NCI-H446 (cell line): ENCODE measurements around the gene ASB18.
"Not testable (repeated sequence)": the region's sequence is repeated elsewhere in the genome, so short reads cannot be mapped to it uniquely, and the experiment has no call there.

Experiments used
- DNase-seq, 2 experiments: peaks; one replicate each; lab custom pipeline; 2025; lab: John Stamatoyannopoulos, UW

ASB18 gene

DNA sequence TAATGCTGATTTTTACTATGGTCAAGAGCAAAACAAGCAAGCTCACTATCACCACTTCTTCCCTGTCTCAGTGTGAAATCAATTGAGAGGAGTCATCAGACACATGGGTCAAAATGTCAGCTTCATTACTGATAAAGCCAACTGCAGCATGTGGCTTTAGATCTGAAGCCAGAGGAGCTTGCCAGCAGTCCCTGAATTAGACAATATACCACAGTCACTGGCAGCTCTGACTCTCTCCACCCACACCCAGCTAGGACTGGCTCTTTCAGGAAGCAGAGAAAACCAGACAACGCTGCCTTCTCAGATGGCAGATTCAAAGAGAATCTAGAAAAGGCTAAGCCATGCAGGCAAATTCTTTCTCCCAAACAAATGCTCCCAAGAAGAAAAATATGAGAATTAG lies 20.0 kb upstream of the ASB18 start:
- no peak for DNase-seq

DNA sequence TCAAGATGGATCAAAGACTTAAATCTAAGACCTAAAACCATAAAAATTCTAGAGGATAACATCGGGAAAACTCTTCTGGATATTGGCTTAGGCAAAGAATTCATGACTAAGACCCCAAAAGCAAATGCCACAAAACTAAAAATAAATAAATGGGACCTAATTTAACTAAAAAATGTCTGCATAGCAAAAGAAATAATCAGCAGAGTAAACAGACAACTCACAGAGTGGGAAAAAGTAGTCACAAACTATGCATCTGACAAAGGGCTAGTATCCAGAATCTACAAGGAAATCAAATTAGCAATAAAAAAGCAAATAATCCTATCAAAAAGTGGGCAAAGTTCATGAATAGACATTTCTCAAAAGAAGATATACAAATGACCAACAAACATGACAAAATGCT lies 18.2 kb upstream of the ASB18 start:
- DNase-seq: no peak

DNA sequence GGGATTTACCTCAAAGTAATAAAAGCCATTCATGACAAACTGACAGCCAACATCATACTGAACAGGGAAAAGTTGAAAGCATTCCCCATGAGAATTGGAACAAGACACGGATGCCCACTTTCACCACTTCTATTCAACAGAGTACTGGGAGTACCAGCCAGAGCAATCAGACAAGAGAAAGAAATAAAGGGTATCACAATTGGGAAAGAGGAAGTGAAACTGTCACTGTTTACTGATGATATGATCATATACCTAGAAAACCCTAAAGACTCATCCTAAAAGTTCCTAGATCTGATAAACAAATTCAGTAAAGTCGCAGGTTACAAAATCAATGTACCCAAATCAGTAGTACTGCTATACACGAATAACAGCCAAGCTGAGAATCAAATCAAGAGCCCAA lies 17.2 kb upstream of the ASB18 start:
- no peak for DNase-seq

DNA sequence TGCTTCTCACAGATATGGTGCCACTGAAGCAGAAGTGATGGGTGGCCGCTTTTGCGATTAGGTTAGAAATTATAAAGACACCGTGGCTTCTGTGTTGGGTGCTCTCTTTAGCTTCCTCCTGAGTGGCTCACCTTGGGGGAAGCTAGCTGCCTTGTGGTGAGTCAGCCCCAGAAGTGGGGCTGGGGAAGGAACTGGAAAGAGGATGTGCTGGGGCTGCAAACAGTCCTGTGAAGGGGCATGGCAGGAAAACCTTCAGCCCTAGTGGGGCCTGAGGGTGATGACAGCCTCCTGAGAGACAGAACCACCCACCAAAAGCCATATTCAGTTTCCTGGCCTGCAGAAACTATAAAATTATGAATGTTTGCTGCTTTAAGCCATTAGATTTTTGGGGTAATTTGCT lies 8.9 kb upstream of the ASB18 start:
- no peak for DNase-seq

DNA sequence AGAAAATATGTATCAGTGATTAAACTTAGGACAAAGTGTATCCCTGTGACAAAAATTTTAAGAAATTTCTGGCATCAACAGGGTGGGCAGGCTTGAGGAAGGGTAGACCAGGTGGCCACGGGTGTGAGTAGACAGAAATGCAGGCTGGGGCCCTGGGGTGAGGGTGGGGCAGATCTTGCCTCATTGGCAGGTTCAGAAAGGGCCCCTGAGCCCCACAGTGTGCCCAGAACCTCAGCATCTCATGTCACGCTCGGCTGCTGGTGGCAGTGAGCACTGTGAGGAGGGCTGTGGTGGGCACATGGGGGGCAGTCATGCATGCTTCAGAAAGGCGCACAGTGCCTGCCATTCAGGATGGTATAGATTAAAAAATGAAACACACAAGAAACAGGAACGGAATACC lies 7.6 kb upstream of the ASB18 start:
- DNase-seq: no peak

DNA sequence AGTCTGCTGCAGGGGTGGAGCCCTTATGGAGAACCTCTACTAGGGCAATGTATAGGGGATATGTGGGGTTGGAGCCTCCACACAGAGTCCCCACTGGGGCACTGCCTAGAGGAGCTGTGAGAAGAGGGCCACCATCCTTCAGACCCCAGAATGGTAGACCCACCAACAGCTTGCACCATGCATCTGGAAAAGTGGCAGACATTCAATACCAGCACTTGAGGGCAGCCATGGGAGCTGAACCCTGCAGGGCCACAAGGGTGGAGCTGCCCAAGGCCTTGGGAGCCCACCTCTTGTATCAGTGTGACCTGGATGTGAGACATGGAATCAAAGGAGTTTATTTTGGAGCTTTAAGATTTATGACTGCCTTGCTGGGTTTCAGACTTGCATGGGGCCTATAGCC lies 5.7 kb upstream of the ASB18 start:
- DNase-seq: not testable (repeated sequence)

DNA sequence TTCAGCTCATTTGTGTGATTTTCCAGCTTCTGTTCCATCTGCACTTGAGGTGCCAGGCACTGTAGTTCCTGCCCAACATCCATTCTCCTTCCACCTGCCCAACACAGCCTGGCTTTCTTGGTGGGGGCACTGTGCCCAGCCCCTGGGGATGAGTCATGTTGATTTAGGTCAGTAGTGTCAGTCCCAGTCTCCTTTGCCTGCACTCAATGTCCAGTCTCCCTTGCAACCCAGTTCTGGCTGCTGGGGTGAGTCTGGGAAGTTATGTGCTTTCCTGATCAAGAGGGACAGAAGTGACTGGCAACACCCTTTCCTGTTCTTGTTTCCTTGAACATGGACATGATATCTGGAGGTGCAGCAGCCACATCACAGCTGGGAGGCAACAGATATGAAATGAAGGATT lies 1.5 kb upstream of the ASB18 start:
- DNase-seq: no peak

DNA sequence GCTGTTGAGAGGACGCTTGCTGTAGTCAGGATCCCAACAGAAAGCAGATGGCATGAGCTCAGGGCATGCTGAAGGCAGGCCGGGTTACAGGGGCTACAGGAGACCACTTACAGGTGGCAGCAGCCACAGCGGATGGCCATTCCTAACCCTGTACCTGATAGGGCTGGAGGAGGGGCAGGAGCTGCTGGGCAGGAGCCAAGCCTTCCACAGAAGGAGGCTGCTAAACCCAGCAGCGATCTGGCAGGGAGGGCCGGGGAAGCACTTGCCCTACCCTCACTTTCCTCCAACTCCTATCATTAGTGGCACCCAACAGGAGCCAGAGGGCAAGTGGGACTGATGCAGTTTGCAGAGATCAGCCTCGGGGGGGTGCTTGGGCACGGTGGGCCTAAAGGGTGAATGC lies 2.0 kb downstream of the ASB18 start:
- DNase-seq: no peak

DNA sequence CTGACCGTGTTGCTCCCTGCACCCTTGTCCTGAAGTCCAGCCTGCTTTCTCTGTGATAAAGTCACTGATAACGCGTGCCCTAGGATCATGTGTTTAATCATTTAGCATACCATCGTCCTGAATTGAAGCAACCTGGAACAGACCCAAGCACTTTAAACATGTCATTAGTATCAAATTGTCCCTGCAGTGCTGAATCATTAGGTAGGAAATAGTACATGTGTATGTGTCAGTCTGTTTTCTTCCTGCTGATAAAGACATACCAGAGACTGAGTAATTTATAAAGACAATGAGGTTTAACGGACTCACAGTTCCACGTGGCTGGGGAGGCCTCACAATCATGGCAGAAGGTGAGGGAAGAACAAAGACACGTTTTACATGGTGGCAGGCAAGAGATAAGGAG lies 2.8 kb downstream of the ASB18 start:
- no peak for DNase-seq

DNA sequence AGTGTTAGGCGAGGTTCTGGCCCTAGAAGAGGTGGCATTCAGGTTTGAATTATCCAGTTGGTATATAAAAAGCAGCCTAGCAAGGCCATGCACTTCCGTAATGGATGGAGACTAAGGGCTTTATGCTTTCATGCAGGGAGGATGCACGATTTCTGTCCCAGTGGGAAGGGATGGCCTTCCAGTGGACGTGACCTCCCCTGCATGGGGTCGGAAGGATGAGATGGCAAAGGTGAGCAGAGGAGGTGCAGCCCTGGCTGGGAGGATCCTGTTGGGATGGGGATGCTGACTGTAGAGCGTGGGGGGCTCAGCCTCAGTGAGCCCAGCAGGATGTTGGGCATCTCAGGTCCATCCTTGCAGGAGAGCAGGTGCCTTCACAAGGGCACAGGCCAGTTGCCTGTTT lies 4.8 kb downstream of the ASB18 start:
- no peak for DNase-seq

DNA sequence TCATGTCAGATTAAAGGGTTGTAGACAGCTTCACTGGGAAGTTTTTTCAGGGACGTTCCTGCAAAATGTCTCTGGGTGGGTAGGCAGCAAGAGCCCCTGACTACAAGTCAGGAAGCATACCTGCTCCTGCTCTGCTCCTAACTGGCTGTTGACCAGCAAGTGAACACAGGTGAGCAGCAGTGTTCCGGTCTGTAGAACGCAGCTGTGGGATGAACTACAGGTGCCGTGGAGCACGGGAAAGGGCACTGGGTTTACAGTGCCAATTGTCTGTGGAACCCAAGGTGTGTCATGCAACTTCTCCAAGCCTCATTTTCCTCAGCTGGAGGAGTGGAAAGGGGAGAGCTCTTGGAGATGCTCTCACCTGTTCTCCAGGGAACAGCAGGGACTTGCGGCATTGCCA lies 6.6 kb downstream of the ASB18 start:
- DNase-seq: no peak

DNA sequence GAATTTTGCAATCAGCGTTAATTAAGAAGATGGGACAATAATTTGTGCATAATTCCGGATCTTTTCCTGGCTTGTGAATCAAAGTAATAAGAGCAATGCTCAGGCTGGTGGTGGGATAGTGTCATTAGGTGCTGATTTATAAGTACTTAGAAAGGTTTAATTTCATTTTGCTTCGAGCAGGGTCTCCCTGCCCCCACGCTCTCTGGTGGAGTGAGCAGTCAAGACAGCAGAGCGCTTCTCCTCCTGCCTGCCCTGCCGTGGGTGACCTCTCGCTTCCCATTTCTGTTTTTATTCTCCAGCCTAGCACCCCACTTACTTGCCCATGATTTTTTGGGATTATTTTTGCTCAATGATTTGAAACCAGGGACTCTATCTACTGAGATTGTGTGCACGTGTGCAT lies 7.1 kb downstream of the ASB18 start:
- no peak for DNase-seq

DNA sequence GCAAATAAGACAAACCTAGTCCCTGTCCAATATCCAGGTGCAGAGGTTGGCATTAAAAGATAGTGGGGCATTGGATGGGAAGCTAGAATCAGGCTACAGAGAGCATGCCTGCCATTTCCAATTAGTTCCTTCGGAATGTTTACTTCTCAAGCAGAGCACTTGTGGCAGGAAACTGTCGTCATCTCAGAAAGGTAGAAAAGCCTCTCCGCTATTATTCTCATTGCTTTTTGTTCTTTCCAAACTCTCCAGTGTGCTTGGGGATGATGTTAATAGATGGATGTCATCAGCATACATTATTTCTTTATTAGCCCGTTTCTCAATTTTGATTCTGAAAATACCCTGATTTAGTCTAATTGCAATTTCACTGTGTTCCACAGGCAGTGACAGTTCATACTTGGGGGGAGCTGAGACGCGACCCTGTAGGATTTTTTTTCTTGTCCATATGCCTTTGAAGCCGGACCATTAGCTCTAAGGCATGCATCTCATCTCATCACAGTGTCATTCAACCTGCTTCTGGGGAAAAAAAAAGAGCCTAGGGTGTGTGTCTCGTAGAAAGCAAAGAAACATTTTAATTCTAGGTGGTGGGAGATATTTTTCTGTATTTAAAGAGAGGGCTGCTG lies 7.7 kb downstream of the ASB18 start:
- no peak for DNase-seq

DNA sequence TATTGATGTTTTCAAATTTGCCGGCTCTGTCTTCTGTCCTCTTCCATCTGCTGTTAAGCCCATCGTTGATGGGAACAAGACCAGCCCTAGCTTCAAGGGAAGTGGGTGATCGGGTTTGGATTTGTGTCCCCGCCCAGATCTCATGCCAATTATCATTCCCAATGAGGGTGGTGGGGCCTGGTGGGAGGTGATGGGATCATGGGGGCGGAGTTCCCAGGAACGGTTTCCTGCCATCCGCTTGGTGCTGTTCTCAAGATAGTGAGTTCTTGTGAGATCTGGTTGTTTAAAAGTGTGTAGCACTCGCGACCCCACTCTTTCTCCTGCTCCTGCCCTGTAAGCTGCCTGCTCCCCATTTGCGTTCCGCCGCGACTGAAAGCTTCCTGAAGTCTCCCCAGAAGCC lies 9.5 kb downstream of the ASB18 start:
- DNase-seq: no peak

DNA sequence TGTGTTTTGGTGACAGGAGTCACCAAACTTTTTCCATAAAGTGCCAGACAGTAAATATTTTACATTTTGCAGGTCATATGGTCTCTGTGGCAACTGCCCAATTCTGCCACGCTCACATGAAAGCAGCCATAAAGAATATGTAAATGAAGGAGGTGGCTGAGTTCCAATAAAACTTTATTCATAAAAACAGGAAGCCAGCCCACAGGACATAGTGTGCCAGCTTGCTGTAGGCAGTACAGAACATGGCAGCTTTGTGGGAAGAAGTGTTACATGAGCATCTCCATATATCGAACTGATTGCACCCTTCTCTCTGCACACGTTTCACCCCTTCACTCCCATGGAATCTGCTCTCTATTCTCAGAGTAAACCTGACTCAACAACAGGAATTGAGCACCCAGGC lies 10.2 kb downstream of the ASB18 start:
- DNase-seq: peak in 1 of 2 experiments; percentile 29

DNA sequence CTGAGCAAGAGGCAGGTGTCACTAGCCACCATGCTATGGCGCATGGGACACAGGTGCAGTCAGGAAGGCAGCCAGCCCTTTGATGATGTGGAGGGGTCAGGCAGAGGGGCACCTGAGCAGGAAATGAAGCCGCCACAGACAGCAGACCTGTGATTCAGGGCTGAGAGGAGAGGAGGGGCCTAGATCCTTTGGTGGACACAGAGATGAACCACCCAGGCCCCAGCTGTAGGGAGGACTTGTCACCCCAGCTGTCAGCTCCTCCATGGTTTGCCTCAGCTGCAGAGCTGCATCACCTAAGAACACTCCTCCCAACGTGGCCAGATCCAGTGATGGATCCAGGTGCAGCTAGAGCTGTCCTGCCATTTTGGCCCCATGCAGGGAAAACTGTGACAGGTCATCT lies 11.6 kb downstream of the ASB18 start:
- no peak for DNase-seq

DNA sequence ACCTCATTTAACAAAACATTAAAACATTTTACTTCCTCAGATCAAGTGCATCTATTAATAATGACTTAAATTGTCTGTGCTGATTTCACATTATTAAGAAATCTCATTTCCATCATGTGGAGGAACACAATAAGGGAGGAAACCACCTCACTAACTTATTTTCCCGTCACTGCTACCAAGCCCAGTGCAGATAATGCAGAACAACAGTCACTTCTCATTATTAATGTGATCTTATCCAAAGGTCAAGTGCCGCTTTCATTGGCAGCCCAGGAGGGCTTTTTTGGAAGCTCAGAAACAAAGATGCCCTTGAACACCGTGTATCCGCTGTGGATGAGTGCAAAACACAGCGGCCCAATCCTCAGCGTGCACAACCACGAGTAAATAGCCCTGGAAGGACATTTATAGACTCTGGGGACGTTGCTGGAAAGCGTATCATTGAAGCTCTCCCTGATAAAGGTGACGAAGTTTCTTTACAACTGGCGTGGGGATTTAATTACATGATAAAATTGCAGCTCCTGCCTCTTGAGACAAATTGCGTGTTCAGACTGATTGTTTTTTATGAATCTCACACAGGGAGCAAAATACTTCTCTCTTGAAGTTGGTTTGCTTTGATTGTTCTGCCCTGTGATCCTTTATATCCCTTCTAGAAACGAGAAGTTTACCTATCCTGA lies 13.2 kb downstream of the ASB18 start:
- DNase-seq: no peak

DNA sequence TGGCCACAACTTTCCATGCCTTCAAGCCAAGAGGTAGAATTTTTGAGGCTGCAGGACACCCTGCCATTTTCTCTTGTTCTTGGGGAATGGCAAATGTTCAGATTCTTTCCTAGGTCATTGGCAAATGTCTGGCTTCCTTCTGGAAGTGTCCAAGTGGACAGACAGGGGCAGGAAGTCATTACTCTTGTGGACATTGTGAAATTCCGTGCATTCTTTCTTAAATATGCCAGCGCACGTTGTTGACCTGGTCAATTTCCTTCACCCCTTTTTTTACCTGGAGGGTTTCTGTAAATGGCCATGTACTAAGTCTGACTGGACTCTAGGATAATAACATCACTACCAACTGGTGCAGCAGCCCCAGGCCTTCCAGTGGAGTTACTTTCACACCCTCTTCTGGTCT lies 13.9 kb downstream of the ASB18 start:
- no peak for DNase-seq

DNA sequence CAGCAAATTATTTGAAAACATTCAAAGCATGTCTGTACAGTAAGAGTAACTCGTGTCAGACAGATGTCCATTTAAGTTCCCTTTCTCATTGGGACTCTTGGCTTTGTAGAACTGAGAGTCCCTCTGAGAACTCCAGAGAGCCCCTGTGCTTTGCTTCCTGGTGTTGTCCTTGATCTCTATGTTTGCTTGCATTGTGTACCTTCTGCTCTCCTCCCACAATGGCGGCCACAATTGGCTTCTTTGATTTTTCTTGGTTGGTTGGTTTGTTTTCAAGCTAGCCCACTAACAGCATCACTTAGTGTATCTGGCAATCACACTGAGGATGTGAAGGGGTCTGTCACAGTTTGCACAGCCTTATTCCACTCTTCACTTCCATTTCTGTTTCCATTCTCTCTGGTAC lies 15.1 kb downstream of the ASB18 start:
- DNase-seq: no peak

DNA sequence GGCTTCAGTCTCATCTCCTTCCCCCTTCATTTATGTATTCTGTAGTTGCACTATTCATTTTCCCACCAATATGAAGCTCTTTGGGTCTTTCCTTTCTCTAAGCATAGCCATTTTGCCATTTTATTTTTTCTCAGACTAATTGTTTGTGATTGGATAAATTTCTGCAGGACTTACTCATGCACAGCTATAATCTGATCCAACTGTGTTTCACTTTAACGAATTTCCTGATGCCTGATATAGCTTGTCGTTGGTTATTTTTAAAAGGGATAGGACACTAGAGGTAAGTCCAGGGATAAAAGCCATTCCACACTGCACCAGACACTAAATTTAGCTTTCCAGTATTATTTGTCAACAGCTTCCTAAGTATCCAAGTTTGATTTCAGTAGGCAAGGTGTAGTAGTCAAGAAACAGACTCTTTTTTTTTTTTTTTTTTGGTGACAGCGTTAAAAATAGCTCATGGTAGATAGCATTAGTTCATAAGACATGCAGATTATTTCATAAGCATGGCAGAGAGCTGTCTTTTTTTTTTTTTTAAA lies 17.4 kb downstream of the ASB18 start:
- no peak for DNase-seq

DNA sequence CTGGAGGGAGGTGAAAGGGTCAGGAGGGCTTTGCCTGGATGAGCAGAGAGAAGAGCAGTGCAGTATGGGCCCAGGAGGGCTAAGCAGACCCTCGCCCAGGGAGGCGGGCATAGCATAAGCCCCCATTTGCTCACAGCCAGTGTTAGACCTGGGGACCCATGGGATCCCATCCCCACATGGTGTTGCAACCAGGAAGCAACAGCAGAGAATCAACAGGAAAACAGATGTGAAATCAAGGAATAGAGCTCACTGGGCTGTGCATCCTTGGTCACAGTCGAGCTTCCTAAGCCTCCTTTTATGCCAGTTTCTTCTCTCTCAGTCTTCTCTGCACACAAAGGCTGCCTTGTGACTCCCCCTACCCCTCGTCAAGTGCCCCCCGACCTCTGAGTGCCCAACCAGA lies 19.9 kb downstream of the ASB18 start:
- DNase-seq: no peak

DNA sequence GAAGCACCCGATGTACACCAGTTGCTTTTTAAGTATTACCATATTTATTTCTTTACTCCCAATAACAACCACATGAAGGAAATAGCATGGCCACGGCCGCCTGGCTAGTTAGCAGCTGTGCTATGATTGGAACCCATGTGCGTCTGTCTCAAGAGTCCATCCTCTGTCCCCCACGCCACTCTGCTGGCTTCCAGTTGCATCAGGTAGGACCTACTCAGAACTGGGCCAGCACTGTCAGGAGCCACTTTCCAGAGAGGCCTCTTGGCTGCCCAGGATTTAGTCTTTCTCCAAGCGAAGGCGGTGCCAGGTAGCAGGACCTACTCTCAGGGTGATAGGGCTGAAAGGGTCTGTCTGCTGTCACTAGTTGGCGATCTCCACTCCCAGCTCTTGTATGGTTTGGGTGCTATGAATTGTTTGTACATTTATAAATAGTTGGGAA lies 22.1 kb downstream of the ASB18 start:
- DNase-seq: no peak

DNA sequence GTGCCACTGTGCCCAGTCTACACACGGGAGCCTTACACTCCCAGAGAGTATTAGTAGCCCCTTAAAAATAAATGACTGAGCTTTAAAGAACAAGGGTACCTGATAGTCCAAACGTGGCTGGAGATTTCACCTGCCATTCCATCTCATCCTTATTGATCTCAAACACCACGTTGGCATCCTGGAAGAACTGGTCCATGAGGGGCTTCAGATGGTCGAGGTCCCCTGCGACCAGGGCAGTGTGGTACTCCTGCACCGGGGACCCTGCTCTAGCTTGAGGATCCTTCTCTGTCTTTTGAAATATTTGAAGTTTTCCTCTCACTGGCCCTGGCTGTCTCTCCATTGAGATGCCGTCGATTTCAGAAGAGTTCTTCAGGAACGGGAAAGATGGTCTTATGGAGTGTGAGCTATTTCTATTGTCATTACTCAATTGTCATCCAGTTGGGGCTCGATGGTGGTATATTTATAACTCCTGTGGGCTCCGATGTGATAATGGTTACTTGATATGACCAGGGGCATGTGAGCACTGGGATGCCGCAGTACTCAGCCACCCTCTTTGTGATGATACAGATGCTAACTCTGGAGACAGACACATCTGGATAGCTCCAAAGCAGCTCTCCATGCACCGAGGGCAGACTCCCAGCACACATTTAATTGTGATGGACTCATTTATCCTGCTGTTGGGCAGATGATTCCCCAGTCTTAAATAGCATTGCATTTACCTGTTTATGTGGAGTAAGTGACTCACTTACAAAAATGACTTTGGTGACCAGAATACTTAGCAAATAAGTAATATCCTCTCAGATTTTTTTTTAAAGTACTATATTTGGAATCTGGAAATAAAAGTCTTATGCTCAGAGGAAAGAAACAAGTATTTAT lies 22.8 kb downstream of the ASB18 start:
- no peak for DNase-seq
